Stimulated activated CD8-positive, alpha-beta memory T cell treated with anti-CD3 and anti-CD28 coated beads, Interleukin-4, amount 100 ng/mL, for 1 hour (primary cell): Measurements from ENCODE around the gene TYK2.
"Not testable (repeated sequence)": the region's sequence is repeated elsewhere in the genome, so short reads cannot be mapped to it uniquely, and the experiment has no call there.

Experiments
- DNase-seq, 2 donors: peaks; one replicate each; pipeline ENCODE4 v3.0.0-alpha.2; 2020; ENCODE audit warnings: low read depth in 2 of 2, low spot score in 1 of 2

Gene TYK2

GRCh38 chr19:10380313-10381102 lies at the start of gene TYK2:
Gene TYK2, minus strand, starts transcription at chr19:10380572. Its CDS starts 2,166 bp downstream, at chr19:10378406.
- DNase-seq, result peak; percentile 85 to 88

GRCh38 chr19:10428996-10429381 lies 48.6 kb upstream of the TYK2 start:
- DNase-seq, result no peak

GRCh38 chr19:10427169-10427568 lies 46.8 kb upstream of the TYK2 start:
- no peak for DNase-seq

GRCh38 chr19:10424011-10424637 lies 43.8 kb upstream of the TYK2 start:
- no peak for DNase-seq

- DNase-seq, result no peak
Observed at GRCh38 chr19:10422846-10423245, 42.5 kb upstream of the TYK2 start.

- DNase-seq, result no peak
Observed at GRCh38 chr19:10422046-10422461, 41.7 kb upstream of the TYK2 start.

GRCh38 chr19:10421240-10422045 lies 41.1 kb upstream of the TYK2 start:
- no peak for DNase-seq

- no peak for DNase-seq
Observed at GRCh38 chr19:10420444-10421239, 40.3 kb upstream of the TYK2 start, which contains the start of gene PDE4A. Gene PDE4A, plus strand, starts transcription at chr19:10420538. Its CDS starts 227 bp downstream, at chr19:10420765.

GRCh38 chr19:10419646-10420443 lies 39.5 kb upstream of the TYK2 start:
- DNase-seq, result no peak

- no peak for DNase-seq
Observed at GRCh38 chr19:10419200-10419645, 38.9 kb upstream of the TYK2 start.

GRCh38 chr19:10418485-10419199 lies 38.3 kb upstream of the TYK2 start:
- DNase-seq, result no peak

GRCh38 chr19:10418235-10418484 lies 37.8 kb upstream of the TYK2 start:
- DNase-seq, result no peak

GRCh38 chr19:10417541-10418234 lies 37.3 kb upstream of the TYK2 start:
- no peak for DNase-seq

GRCh38 chr19:10416380-10417257 lies 36.2 kb upstream of the TYK2 start:
- peak; percentile 84 for DNase-seq

GRCh38 chr19:10416083-10416379 lies 35.7 kb upstream of the TYK2 start:
- DNase-seq, result no peak

- no peak for DNase-seq
Observed at GRCh38 chr19:10412257-10412977, 32.0 kb upstream of the TYK2 start.

GRCh38 chr19:10411224-10411623 lies 30.9 kb upstream of the TYK2 start:
- DNase-seq, result not testable (repeated sequence)
